ENCODE measurements around the gene SLC35F3. TPM values are rescaled to one million over a fixed set of nuclear protein-coding genes. Genes with fewer than 3 reads are reported as not detected.

Gene SLC35F3
- total and polyA plus RNA-seq, 4 donors = 0.01 to 0.37 (median 0.08) TPM; not detected in 1

- H3K9ac ChIP-seq (ENCODE audit: low read depth in 1 of 2, low read length in 2 of 2) = no peak overlapping the region
- no peaks in the 10 kb centered on the region for H3K36me3 ChIP-seq (ENCODE audit: control insufficient read depth in 4 of 4, insufficient read depth in 3 of 4, low read depth in 1 of 4, low read length in 3 of 4)
- H3K27ac ChIP-seq (ENCODE audit: low read depth in 1 of 2, low read length in 2 of 2) = no peak overlapping the region
- no peaks in the 10 kb centered on the region for H3K9me3 ChIP-seq (ENCODE audit: control insufficient read depth in 4 of 4, low read length in 3 of 4)
- no peaks in the 10 kb centered on the region for H3K4me1 ChIP-seq (ENCODE audit: control insufficient read depth in 4 of 4, insufficient read depth in 4 of 4, low read length in 3 of 4)
- no peak overlapping the region for H3K4me3 ChIP-seq (ENCODE audit: low read depth in 1 of 3, low read length in 3 of 3)
- TF ChIP-seq NR2F2 (IDR thresholded peaks at IDR 0.05) (no peak), RXRA (IDR thresholded peaks at IDR 0.05) (no peak), GABPA (IDR thresholded peaks at IDR 0.05 in 1 of 2, conservative IDR thresholded peaks at IDR 0.05 in 1 of 2) (no peak), SP1 (IDR thresholded peaks at IDR 0.05) (no peak), TAF1 (conservative IDR thresholded peaks at IDR 0.05) (no peak), EGR1 (IDR thresholded peaks at IDR 0.05; ENCODE audit: low read depth in 2 of 2) (no peak), HNF4A (conservative IDR thresholded peaks at IDR 0.05) (no peak), RAD21 (IDR thresholded peaks at IDR 0.05) (no peak), FOXA1 (IDR thresholded peaks at IDR 0.05) (no peak), HNF4G (IDR thresholded peaks at IDR 0.05) (no peak), JUND (IDR thresholded peaks at IDR 0.05) (no peak), REST (IDR thresholded peaks at IDR 0.05) (no peak), ATF3 (IDR thresholded peaks at IDR 0.05) (no peak)
- TF ChIP-seq, protein P1, sequence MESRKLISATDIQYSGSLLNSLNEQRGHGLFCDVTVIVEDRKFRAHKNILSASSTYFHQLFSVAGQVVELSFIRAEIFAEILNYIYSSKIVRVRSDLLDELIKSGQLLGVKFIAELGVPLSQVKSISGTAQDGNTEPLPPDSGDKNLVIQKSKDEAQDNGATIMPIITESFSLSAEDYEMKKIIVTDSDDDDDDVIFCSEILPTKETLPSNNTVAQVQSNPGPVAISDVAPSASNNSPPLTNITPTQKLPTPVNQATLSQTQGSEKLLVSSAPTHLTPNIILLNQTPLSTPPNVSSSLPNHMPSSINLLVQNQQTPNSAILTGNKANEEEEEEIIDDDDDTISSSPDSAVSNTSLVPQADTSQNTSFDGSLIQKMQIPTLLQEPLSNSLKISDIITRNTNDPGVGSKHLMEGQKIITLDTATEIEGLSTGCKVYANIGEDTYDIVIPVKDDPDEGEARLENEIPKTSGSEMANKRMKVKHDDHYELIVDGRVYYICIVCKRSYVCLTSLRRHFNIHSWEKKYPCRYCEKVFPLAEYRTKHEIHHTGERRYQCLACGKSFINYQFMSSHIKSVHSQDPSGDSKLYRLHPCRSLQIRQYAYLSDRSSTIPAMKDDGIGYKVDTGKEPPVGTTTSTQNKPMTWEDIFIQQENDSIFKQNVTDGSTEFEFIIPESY (IDR thresholded peaks at IDR 0.05) = no peak
- TF ChIP-seq, protein P2, sequence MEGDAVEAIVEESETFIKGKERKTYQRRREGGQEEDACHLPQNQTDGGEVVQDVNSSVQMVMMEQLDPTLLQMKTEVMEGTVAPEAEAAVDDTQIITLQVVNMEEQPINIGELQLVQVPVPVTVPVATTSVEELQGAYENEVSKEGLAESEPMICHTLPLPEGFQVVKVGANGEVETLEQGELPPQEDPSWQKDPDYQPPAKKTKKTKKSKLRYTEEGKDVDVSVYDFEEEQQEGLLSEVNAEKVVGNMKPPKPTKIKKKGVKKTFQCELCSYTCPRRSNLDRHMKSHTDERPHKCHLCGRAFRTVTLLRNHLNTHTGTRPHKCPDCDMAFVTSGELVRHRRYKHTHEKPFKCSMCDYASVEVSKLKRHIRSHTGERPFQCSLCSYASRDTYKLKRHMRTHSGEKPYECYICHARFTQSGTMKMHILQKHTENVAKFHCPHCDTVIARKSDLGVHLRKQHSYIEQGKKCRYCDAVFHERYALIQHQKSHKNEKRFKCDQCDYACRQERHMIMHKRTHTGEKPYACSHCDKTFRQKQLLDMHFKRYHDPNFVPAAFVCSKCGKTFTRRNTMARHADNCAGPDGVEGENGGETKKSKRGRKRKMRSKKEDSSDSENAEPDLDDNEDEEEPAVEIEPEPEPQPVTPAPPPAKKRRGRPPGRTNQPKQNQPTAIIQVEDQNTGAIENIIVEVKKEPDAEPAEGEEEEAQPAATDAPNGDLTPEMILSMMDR (IDR thresholded peaks at IDR 0.05; ENCODE audit: low read depth, low read length, missing input control) = no peak
- TF ChIP-seq, protein P3, sequence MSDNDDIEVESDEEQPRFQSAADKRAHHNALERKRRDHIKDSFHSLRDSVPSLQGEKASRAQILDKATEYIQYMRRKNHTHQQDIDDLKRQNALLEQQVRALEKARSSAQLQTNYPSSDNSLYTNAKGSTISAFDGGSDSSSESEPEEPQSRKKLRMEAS (IDR thresholded peaks at IDR 0.05) = no peak
- 74% methylated on average over 5 of the region's 5 CpGs for WGBS
- peaks cover 0 to 3% (median 0%) of the 10 kb centered on the region in 4 donors for H3K27me3 ChIP-seq (ENCODE audit: control insufficient read depth in 4 of 4, insufficient read depth in 4 of 4, low read length in 3 of 4)
- no peak for DNase-seq (ENCODE audit: low spot score)
Measured at GRCh38 chr1:234226113-234226818, 321.8 kb downstream of the SLC35F3 start.
